SK-N-SH treated with all-trans-retinoic acid at 6 μM for 48 hours (cell line): ENCODE data around the gene TJP2.

ENCODE experiments used
- ATAC-seq: fragments of 200-7000 bp; cut with Tn5 transposase; 3 replicates; pipeline ENCODE4 v1.9.1; 2020; ENCODE audit warnings: mild to moderate bottlenecking, moderate library complexity
- ARNTL ChIP-seq: fragments of 450-650 bp; formaldehyde crosslinking; IDR thresholded peaks from 2 replicates; pipeline ENCODE4 v1.5.0; 2020; ENCODE audit warnings: low read depth, mild to moderate bottlenecking, moderate library complexity, borderline replicate concordance
- BACH2 ChIP-seq: fragments of 250-450 bp; sonication (Bioruptor Pico); IDR thresholded peaks from 2 replicates; pipeline ENCODE4 v1.9.0; 2021; ENCODE audit warnings: mild to moderate bottlenecking, borderline replicate concordance
- CREB5 ChIP-seq: fragments of 250-450 bp; sonication (Bioruptor Pico); IDR thresholded peaks from 2 replicates; pipeline ENCODE4 v1.5.1; 2020; ENCODE audit warnings: low read depth, mild to moderate bottlenecking, moderate library complexity
- CSDC2 ChIP-seq: fragments of 250-450 bp; sonication (Bioruptor Pico); IDR thresholded peaks from 2 replicates; pipeline ENCODE4 v1.5.0; 2020; ENCODE audit warnings: mild to moderate bottlenecking, moderate library complexity
- CSRNP3 ChIP-seq: fragments of 250-450 bp; sonication (Bioruptor Pico); IDR thresholded peaks from 2 replicates; pipeline ENCODE4 v1.5.1; 2021; ENCODE audit warnings: mild to moderate bottlenecking, moderate library complexity
- ESRRG ChIP-seq: fragments of 250-450 bp; sonication (Bioruptor Pico); IDR thresholded peaks from 2 replicates; pipeline ENCODE4 v1.6.1; 2021; ENCODE audit warnings: mild to moderate bottlenecking
- GLIS3 ChIP-seq: fragments of 250-450 bp; sonication (Bioruptor Pico); IDR thresholded peaks from 2 replicates; pipeline ENCODE4 v1.5.0; 2020; ENCODE audit warnings: mild to moderate bottlenecking, moderate library complexity
- ISL1 ChIP-seq: fragments of 250-450 bp; sonication (Bioruptor Pico); IDR thresholded peaks from 2 replicates; pipeline ENCODE4 v2.1.2; 2022; ENCODE audit warnings: mild to moderate bottlenecking, moderate library complexity
- OSR1 ChIP-seq: fragments of 250-450 bp; sonication (Bioruptor Pico); IDR thresholded peaks from 2 replicates; pipeline ENCODE4 v1.8.0; 2022; ENCODE audit warnings: moderate library complexity, mild to moderate bottlenecking, inconsistent platforms
- POU6F1 ChIP-seq: fragments of 250-450 bp; sonication (Bioruptor Pico); IDR thresholded peaks from 2 replicates; pipeline ENCODE4 v1.8.0; 2021; ENCODE audit warnings: low read depth, mild to moderate bottlenecking, moderate library complexity, borderline replicate concordance
- PPARA ChIP-seq: fragments of 250-450 bp; sonication (Bioruptor Pico); IDR thresholded peaks from 2 replicates; pipeline ENCODE4 v1.5.0; 2020; ENCODE audit warnings: mild to moderate bottlenecking, borderline replicate concordance
- SNAI2 ChIP-seq: fragments of 250-450 bp; sonication (Bioruptor Pico); IDR thresholded peaks from 2 replicates; pipeline ENCODE4 v1.5.0; 2020; ENCODE audit warnings: mild to moderate bottlenecking, moderate library complexity
- TCF4 ChIP-seq: fragments of 250-450 bp; sonication (Bioruptor Pico); IDR thresholded peaks from 2 replicates; pipeline ENCODE4 v1.8.0; 2021; ENCODE audit warnings: mild to moderate bottlenecking, moderate library complexity, borderline replicate concordance
- TOX ChIP-seq: fragments of 250-450 bp; sonication (Bioruptor Pico); IDR thresholded peaks from 2 replicates; pipeline ENCODE4 v1.8.0; 2021; ENCODE audit warnings: mild to moderate bottlenecking, moderate library complexity, borderline replicate concordance
- TSHZ2 ChIP-seq: fragments of 250-450 bp; sonication (Bioruptor Pico); IDR thresholded peaks from 2 replicates; pipeline ENCODE4 v1.5.0; 2020; ENCODE audit warnings: mild to moderate bottlenecking, moderate library complexity
- ZC3H10 ChIP-seq: fragments of 250-450 bp; sonication (Bioruptor Pico); IDR thresholded peaks from 2 replicates; pipeline ENCODE4 v1.5.1; 2021; ENCODE audit warnings: mild to moderate bottlenecking, moderate library complexity
- ZFP30 ChIP-seq: fragments of 450-650 bp; formaldehyde crosslinking; IDR thresholded peaks from 2 replicates; pipeline ENCODE4 v1.5.0; 2022; ENCODE audit warnings: mild to moderate bottlenecking, moderate library complexity
- ZNF565 ChIP-seq: fragments of 450-650 bp; formaldehyde crosslinking; conservative IDR thresholded peaks from 2 replicates; pipeline ENCODE4 v1.5.0; 2020; ENCODE audit warnings: low read depth, mild to moderate bottlenecking, moderate library complexity
- ZNF70 ChIP-seq: fragments of 450-650 bp; formaldehyde crosslinking; IDR thresholded peaks from 2 replicates; pipeline ENCODE4 v1.5.0; 2020; ENCODE audit warnings: mild to moderate bottlenecking, moderate library complexity
- ZNF8 ChIP-seq: fragments of 450-650 bp; formaldehyde crosslinking; IDR thresholded peaks from 2 replicates; pipeline ENCODE4 v1.5.0; 2020; ENCODE audit warnings: mild to moderate bottlenecking, moderate library complexity

TJP2 gene

GRCh38 chr9:69151506-69151905, 22.6 kb upstream of the TJP2 start (continued):
- TF ChIP-seq OSR1 (CRISPR knock-in tag): no peak
- no peak for TF ChIP-seq CREB5 (CRISPR knock-in tag)

- no peak for ATAC-seq
- no peak for TF ChIP-seq TOX
- TF ChIP-seq ZNF565 (CRISPR knock-in tag): no peak
- TF ChIP-seq ESRRG (CRISPR knock-in tag): no peak
- TF ChIP-seq CSDC2 (CRISPR knock-in tag): no peak
- no peak for TF ChIP-seq CSRNP3 (CRISPR knock-in tag)
- no peak for TF ChIP-seq ZFP30 (CRISPR knock-in tag)
- no peak for TF ChIP-seq OSR1 (CRISPR knock-in tag)
- no peak for TF ChIP-seq CREB5 (CRISPR knock-in tag)
- no peak for TF ChIP-seq TSHZ2 (CRISPR knock-in tag)
- TF ChIP-seq SNAI2 (CRISPR knock-in tag): no peak
- no peak for TF ChIP-seq ZNF8
- no peak for TF ChIP-seq ISL1 (CRISPR knock-in tag)
- TF ChIP-seq GLIS3: no peak
These were observed 20.2 kb upstream of the TJP2 start for GRCh38 chr9:69153707-69154521.

- 0 out of 3 replicates have a peak, but pooled peaks have one; percentile 8 for ATAC-seq
- TF ChIP-seq TSHZ2 (CRISPR knock-in tag): no peak
- no peak for TF ChIP-seq ZFP30 (CRISPR knock-in tag)
- no peak for TF ChIP-seq BACH2 (CRISPR knock-in tag)
- TF ChIP-seq GLIS3: no peak
- no peak for TF ChIP-seq PPARA (CRISPR knock-in tag)
- no peak for TF ChIP-seq ESRRG (CRISPR knock-in tag)
- no peak for TF ChIP-seq TCF4 (CRISPR knock-in tag)
- TF ChIP-seq OSR1 (CRISPR knock-in tag): no peak
- no peak for TF ChIP-seq ZC3H10
- no peak for TF ChIP-seq ARNTL (CRISPR knock-in tag)
- TF ChIP-seq CSDC2 (CRISPR knock-in tag): no peak
- TF ChIP-seq CREB5 (CRISPR knock-in tag): no peak
- no peak for TF ChIP-seq ZNF70
- no peak for TF ChIP-seq ZNF565 (CRISPR knock-in tag)
- no peak for TF ChIP-seq TOX
- TF ChIP-seq SNAI2 (CRISPR knock-in tag): no peak
- no peak for TF ChIP-seq POU6F1 (CRISPR knock-in tag)
These were observed 18.6 kb upstream of the TJP2 start for GRCh38 chr9:69155341-69156030.
